Suprapubic skin (tissue), 4 donors: ENCODE results near the gene NPHP4. TPM values are rescaled to one million over a fixed set of nuclear protein-coding genes. Genes with fewer than 3 reads are reported as not detected.
A peak's percentile ranks its signal among the peaks of the same experiment; 100 is the strongest.

Experiments used
- DNase-seq, 2 donors: peaks; one replicate each; pipeline ENCODE4 v3.0.0-alpha.2; 2019; ENCODE audit warnings: low spot score in 2 of 2
- H3K27ac ChIP-seq: fragments of 200-600 bp; sonication (generic); one replicate; pipeline ENCODE4 v1.5.1; 2019
- H3K27me3 ChIP-seq: fragments of 200-600 bp; sonication (generic); one replicate; pipeline ENCODE4 v1.5.1; 2019
- H3K36me3 ChIP-seq: fragments of 200-600 bp; sonication (generic); one replicate; pipeline ENCODE4 v1.5.1; 2019
- H3K4me1 ChIP-seq: fragments of 200-600 bp; sonication (generic); one replicate; pipeline ENCODE4 v1.5.1; 2019
- H3K4me3 ChIP-seq: fragments of 200-600 bp; sonication (generic); one replicate; pipeline ENCODE4 v1.5.1; 2019; ENCODE audit warnings: mild to moderate bottlenecking
- H3K9me3 ChIP-seq: fragments of 200-600 bp; sonication (generic); one replicate; pipeline ENCODE4 v1.5.1; 2019
- CTCF ChIP-seq, 2 donors: fragments of 200-600 bp in 1 of 2; fragments of 450-650 bp in 1 of 2; sonication (generic) in 1 of 2; IDR thresholded peaks; one replicate each; pipeline ENCODE4 v1.5.1; 2016 to 2019; ENCODE audit warnings: antibody characterized with exemption in 2 of 2, mild to moderate bottlenecking in 1 of 2, moderate library complexity in 1 of 2
- EP300 ChIP-seq: sonication (generic); formaldehyde crosslinking; IDR thresholded peaks from one replicate; pipeline ENCODE4 v1.6.1; 2017; ENCODE audit warnings: antibody characterized with exemption
- POLR2A ChIP-seq, 2 donors: fragments of 450-650 bp; IDR thresholded peaks; one replicate each; pipeline ENCODE4 v1.6.1; 2017; ENCODE audit warnings: antibody characterized with exemption in 2 of 2, mild to moderate bottlenecking in 2 of 2, moderate library complexity in 2 of 2
- POLR2AphosphoS5 ChIP-seq, 3 donors: sonication (generic); formaldehyde crosslinking; IDR thresholded peaks; one replicate each; pipeline ENCODE4 v1.6.1; 2017; ENCODE audit warnings: antibody characterized with exemption in 3 of 3
- WGBS: methylation state at CpG from one replicate; pipeline ENCODE4 v1.1.5; 2018; 5-methylcytosine and 5-hydroxymethylcytosine counted together
- total RNA-seq, 4 donors: library from RNA; depleted of rRNA; stranded (reverse); fragments of >200 nt; gene quantifications; one replicate each; pipeline ENCODE4 v1.1.0, GENCODE V29; 2016

The NPHP4 gene
- total RNA-seq, 4 donors from 2014 or later, result 26.3 to 33.7 (median 29.1) TPM

- no peaks in the 10 kb centered on the region for H3K4me1 ChIP-seq
- no peak overlapping the region for H3K4me3 ChIP-seq
- TF ChIP-seq POLR2AphosphoS5 (IDR thresholded peaks at IDR 0.05), result no peak
- TF ChIP-seq POLR2A (IDR thresholded peaks at IDR 0.05), result no peak
- TF ChIP-seq EP300, result no peak
- TF ChIP-seq CTCF (IDR thresholded peaks at IDR 0.05), result no peak
- WGBS, result 91% methylated on average over 17 of the region's 23 CpGs
- DNase-seq, result no peak
- H3K27me3 ChIP-seq, result no peaks in the 10 kb centered on the region
- H3K27ac ChIP-seq, result no peak overlapping the region
- no peaks in the 10 kb centered on the region for H3K9me3 ChIP-seq
- H3K36me3 ChIP-seq, result no peaks in the 10 kb centered on the region
These were observed 17.2 kb upstream of the NPHP4 start for GRCh38 chr1:6009120-6010040.

- 88% methylated on average over 4 of the region's 6 CpGs for WGBS
- no peaks in the 10 kb centered on the region for H3K9me3 ChIP-seq
- no peak overlapping the region for H3K4me3 ChIP-seq
- H3K27ac ChIP-seq, result no peak overlapping the region
- TF ChIP-seq EP300, result no peak
- no peak for TF ChIP-seq POLR2AphosphoS5 (IDR thresholded peaks at IDR 0.05)
- no peak for TF ChIP-seq CTCF (IDR thresholded peaks at IDR 0.05)
- TF ChIP-seq POLR2A (IDR thresholded peaks at IDR 0.05), result no peak
- no peaks in the 10 kb centered on the region for H3K4me1 ChIP-seq
- no peaks in the 10 kb centered on the region for H3K36me3 ChIP-seq
- H3K27me3 ChIP-seq, result no peaks in the 10 kb centered on the region
- no peak for DNase-seq
These were observed 16.5 kb upstream of the NPHP4 start for GRCh38 chr1:6008696-6009095.

- 85% methylated on average over 4 of the region's 11 CpGs for WGBS
- Histone ChIP-seq H3K4me3 (no peak overlapping the region), H3K9me3 (no peaks in the 10 kb centered on the region), H3K27me3 (no peaks in the 10 kb centered on the region), H3K4me1 (no peaks in the 10 kb centered on the region), H3K36me3 (no peaks in the 10 kb centered on the region), H3K27ac (no peak overlapping the region)
- TF ChIP-seq EP300, result no peak
- no peak for TF ChIP-seq POLR2A (IDR thresholded peaks at IDR 0.05)
- TF ChIP-seq CTCF (IDR thresholded peaks at IDR 0.05), result no peak
- TF ChIP-seq POLR2AphosphoS5 (IDR thresholded peaks at IDR 0.05), result no peak
- no peak for DNase-seq
These were observed 15.8 kb upstream of the NPHP4 start for GRCh38 chr1:6008084-6008415.

GRCh38 chr1:6007318-6008083 lies 15.3 kb upstream of the NPHP4 start:
- Histone ChIP-seq H3K36me3 (no peaks in the 10 kb centered on the region), H3K27ac (no peak overlapping the region), H3K9me3 (no peaks in the 10 kb centered on the region), H3K4me1 (no peaks in the 10 kb centered on the region), H3K27me3 (no peaks in the 10 kb centered on the region), H3K4me3 (no peak overlapping the region)
- 69% methylated on average over 25 of the region's 25 CpGs for WGBS
- TF ChIP-seq POLR2AphosphoS5 (IDR thresholded peaks at IDR 0.05) (no peak), EP300 (no peak), POLR2A (IDR thresholded peaks at IDR 0.05) (no peak), CTCF (IDR thresholded peaks at IDR 0.05) (no peak)
- no peak for DNase-seq

GRCh38 chr1:6006882-6007281 lies 14.7 kb upstream of the NPHP4 start:
- Histone ChIP-seq H3K36me3 (no peaks in the 10 kb centered on the region), H3K27ac (no peak overlapping the region), H3K4me3 (no peak overlapping the region), H3K4me1 (no peaks in the 10 kb centered on the region), H3K9me3 (no peaks in the 10 kb centered on the region), H3K27me3 (no peaks in the 10 kb centered on the region)
- peak in 1 of 2 donors; percentile 24 for DNase-seq
- TF ChIP-seq EP300, result no peak
- no peak for TF ChIP-seq POLR2A (IDR thresholded peaks at IDR 0.05)
- TF ChIP-seq POLR2AphosphoS5 (IDR thresholded peaks at IDR 0.05), result no peak
- no peak for TF ChIP-seq CTCF (IDR thresholded peaks at IDR 0.05)
- WGBS, result 95% methylated on average over 4 of the region's 12 CpGs
